ENCODE results near the gene ZNG1B. TPM values are rescaled to one million over a fixed set of nuclear protein-coding genes. Genes with fewer than 3 reads are reported as not detected.
"Not testable (repeated sequence)": the region's sequence is repeated elsewhere in the genome, so short reads cannot be mapped to it uniquely, and the experiment has no call there.

Gene ZNG1B
- total RNA-seq, 1 experiment from 2014 or later: 41.7 TPM

- DNase-seq (ENCODE audit: low spot score); in situ Hi-C loops (cut with HindIII; ENCODE audit: low sequenced_read_pairs): not testable (repeated sequence)
Observed at GRCh38 chr2:113502216-113503093, 65.0 kb downstream of the ZNG1B start.

- in situ Hi-C loops (cut with HindIII; ENCODE audit: low sequenced_read_pairs); DNase-seq (ENCODE audit: low spot score): not testable (repeated sequence)
Observed at GRCh38 chr2:113503094-113504042, 65.9 kb downstream of the ZNG1B start.

DNA sequence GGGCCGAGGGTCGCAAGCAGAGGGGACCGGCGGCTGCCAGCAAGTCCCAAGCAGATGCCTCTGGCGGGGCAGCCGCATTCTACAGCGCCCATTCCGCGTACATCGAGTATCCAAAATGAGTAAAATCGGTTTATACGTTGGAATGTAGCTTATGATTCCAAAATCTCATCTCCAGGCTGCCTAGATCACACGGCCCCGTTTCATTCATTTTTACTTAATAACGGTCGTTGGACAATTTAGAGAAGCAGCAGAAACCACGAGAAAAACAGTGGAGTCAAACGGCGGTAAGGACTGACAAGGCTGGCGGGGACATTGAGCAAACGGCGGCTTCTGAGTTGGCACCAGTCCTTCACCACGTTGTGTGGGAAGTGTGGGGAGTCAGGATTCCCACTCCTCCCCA lies 66.6 kb downstream of the ZNG1B start:
- DNase-seq (ENCODE audit: low spot score); in situ Hi-C loops (cut with HindIII; ENCODE audit: low sequenced_read_pairs): not testable (repeated sequence)

- in situ Hi-C loops (cut with HindIII; ENCODE audit: low sequenced_read_pairs): not testable (repeated sequence)
Observed at GRCh38 chr2:113507394-113508140, 70.1 kb downstream of the ZNG1B start.

GRCh38 chr2:113508187-113508586 lies 70.7 kb downstream of the ZNG1B start:
- in situ Hi-C loops (cut with HindIII; ENCODE audit: low sequenced_read_pairs); DNase-seq (ENCODE audit: low spot score): not testable (repeated sequence)

More at GRCh38 chr2:113507394-113508140, 70.1 kb downstream of the ZNG1B start:
- not testable (repeated sequence) for DNase-seq (ENCODE audit: low spot score)

DNA sequence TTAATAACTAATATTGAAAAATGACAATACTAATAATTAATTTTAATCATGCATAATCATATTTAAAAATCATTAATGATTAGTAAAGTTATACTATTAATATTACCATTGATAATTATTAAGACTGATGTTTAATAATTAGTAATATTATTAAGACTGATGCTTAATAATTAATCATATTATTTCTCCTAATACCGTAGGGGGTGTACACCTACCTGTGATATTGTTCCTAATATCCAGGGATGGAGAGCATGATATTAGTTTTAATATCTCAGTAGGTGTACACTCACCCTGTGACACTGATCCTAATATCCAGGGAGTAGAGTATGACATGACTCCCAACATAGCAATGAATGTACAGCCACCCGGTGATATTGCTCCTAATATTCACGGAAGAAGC lies 73.4 kb downstream of the ZNG1B start:
- DNase-seq (ENCODE audit: low spot score); in situ Hi-C loops (cut with HindIII; ENCODE audit: low sequenced_read_pairs): not testable (repeated sequence)

DNA sequence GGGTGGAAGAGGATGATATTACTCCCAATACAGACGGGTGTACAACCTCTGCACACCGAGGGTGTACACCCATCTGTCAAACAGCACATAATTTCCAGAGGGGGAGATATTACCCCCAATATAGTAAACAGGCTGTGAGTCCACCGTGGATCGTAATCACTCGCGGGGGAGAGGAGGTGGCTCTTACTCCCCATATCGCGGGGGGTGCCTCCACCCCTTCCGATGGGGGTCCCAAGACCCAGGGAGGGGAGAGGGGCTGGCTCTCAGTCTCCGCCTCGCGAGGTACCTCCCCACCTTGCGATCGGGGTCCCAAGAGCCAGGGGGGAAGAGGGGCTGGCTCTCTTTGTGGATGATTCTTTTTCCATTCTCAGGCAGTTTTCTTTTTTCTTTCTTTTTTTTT lies 74.4 kb downstream of the ZNG1B start:
- in situ Hi-C loops (cut with HindIII; ENCODE audit: low sequenced_read_pairs); DNase-seq (ENCODE audit: low spot score): not testable (repeated sequence)

- DNase-seq (ENCODE audit: low spot score); in situ Hi-C loops (cut with HindIII; ENCODE audit: low sequenced_read_pairs): not testable (repeated sequence)
Observed at GRCh38 chr2:113515457-113515856, 78.0 kb downstream of the ZNG1B start.

DNA sequence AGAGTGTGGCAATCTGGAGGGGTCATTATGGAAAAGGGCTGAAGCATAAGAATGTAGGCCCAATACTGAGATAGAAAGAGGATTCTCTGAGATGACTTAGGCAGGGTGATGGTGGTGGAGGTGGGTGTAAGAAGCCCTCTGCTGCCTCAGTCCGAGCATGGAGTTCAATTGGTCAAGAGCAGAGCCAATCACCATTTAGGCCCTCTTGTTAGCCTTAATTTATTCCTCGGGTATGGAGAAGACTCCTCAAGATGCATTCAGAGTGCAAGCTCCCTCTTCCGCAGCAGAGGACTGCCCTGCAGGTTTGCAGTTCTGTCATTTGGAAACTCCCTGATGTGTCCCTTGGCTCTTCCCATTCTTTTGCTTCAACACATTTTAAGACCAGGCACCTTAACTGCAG lies 78.5 kb downstream of the ZNG1B start:
- DNase-seq (ENCODE audit: low spot score); in situ Hi-C loops (cut with HindIII; ENCODE audit: low sequenced_read_pairs): not testable (repeated sequence)

- DNase-seq (ENCODE audit: low spot score); in situ Hi-C loops (cut with HindIII; ENCODE audit: low sequenced_read_pairs): not testable (repeated sequence)
Observed at GRCh38 chr2:113517025-113517424, 79.5 kb downstream of the ZNG1B start.

GRCh38 chr2:113520837-113521236 lies 83.3 kb downstream of the ZNG1B start:
- DNase-seq (ENCODE audit: low spot score); in situ Hi-C loops (cut with HindIII; ENCODE audit: low sequenced_read_pairs): not testable (repeated sequence)

DNA sequence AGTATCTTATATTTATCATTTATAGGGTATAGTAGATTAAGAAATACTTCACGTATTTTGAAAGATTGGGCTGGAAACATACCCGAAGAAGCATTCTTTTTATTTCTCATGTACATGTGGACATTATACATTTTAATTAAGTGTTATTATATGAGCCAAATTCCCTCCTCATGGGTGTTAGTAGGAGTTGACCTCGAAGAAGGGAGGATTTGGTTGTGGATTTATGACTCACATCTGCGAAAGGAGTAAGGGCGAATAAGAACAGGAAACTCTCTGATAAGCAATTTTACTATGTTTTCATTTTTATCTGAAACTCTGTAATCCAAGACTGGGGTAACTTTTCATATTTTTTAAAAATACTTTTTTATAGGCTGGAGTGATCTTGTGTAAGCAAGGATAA lies 84.0 kb downstream of the ZNG1B start:
- DNase-seq (ENCODE audit: low spot score): not testable (repeated sequence)

GRCh38 chr2:113524986-113525385 lies 87.5 kb downstream of the ZNG1B start:
- in situ Hi-C loops (cut with HindIII; ENCODE audit: low sequenced_read_pairs); DNase-seq (ENCODE audit: low spot score): not testable (repeated sequence)

More for the DNA sequence above, 84.0 kb downstream of the ZNG1B start:
- in situ Hi-C loops (cut with HindIII; ENCODE audit: low sequenced_read_pairs): not testable (repeated sequence)

DNA sequence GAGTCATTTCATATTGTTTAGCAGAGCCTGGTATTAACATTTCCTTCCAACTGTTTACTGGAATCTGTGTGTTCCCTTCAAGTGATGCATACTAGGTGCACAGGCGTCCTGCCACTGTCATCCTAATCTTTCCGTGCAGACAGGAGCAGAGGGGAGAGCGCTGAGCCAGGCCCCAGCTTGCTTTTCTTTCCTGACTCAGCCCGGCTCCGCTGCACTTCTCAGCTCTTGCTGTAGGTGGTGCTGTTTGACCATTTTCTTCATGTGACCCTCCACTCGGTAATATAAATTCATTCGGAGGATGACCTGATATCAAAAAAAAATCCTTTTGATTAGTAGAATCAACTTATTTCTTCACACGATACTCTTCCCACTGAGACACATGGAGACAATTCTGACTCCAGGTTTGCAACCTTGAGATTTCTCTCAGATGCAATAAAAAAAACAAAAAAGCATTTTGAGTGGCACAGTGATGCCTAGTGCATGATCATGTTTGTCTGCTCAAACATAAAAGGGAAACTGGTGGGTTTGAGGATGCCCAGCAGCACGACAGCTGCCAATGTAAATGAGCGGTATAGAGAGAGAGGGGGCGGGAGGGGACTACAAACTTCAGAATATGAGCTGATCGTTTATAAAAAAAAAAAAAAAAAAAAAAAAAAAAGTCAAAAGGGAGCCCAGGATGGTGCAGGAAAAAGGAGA lies 90.0 kb downstream of the ZNG1B start:
- in situ Hi-C loops (cut with HindIII; ENCODE audit: low sequenced_read_pairs); DNase-seq (ENCODE audit: low spot score): not testable (repeated sequence)

- in situ Hi-C loops (cut with HindIII; ENCODE audit: low sequenced_read_pairs); DNase-seq (ENCODE audit: low spot score): not testable (repeated sequence)
Observed at GRCh38 chr2:113528126-113528525, 90.6 kb downstream of the ZNG1B start.

DNA sequence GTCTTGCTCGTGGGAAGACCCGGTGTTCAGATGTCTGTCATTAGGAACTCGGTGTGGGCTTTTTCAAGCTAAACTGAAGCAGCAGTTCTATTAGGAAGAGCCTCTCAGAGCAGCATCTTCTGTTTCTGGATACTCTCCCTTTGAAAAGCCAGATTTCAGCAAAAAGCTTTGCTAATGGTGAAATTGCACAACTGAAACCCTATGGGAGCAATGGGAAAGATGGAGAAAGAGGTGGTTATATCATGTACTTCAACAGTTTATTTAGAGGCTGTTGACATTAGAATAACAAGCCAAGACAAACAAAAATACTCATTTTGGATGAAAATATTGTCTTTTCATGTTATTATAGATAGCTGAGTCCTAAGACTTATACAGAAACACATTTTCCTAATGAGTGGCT lies 91.4 kb downstream of the ZNG1B start:
- in situ Hi-C loops (cut with HindIII; ENCODE audit: low sequenced_read_pairs); DNase-seq (ENCODE audit: low spot score): not testable (repeated sequence)

GRCh38 chr2:113532991-113533390 lies 95.5 kb downstream of the ZNG1B start:
- DNase-seq (ENCODE audit: low spot score); in situ Hi-C loops (cut with HindIII; ENCODE audit: low sequenced_read_pairs): not testable (repeated sequence)

DNA sequence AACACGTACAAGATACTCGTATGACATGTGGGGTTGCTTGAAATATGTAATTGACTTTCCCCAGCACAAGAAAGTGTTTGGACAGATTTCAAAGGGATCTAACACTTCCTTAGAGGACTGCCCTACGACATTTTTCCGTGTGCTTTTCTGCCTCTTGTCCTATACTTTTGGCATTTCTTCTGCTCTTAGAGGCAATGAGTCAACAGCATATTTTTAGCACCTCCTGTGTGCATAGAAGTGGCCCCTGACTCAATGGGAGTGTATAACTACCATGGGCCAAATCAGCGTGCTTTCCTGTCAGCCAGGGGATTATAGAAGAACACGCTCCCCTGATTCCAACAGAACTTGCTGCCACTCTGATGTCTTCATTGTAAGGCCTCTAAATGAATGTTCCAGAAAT lies 99.1 kb downstream of the ZNG1B start:
- in situ Hi-C loops (cut with HindIII; ENCODE audit: low sequenced_read_pairs): not testable (repeated sequence)

More for the DNA sequence above, 99.1 kb downstream of the ZNG1B start:
- DNase-seq (ENCODE audit: low spot score): not testable (repeated sequence)
